Spleen (tissue), 7 donors: Measurements from ENCODE around the gene OSGIN1.
A peak's percentile ranks its signal among the peaks of the same experiment; 100 is the strongest.

ENCODE experiments used
- POLR2A ChIP-seq, 3 donors: fragments of 450-650 bp; IDR thresholded peaks; one replicate each; pipeline ENCODE4 v1.5.1; 2017; ENCODE audit warnings: antibody characterized with exemption in 3 of 3, mild to moderate bottlenecking in 1 of 3
- POLR2AphosphoS5 ChIP-seq, 3 donors: sonication (generic); formaldehyde crosslinking; IDR thresholded peaks; one replicate each; pipeline ENCODE4 v1.5.1; 2017; ENCODE audit warnings: antibody characterized with exemption in 3 of 3
- TF ChIP-seq, protein P1 (sequence below), 11 experiments: fragments of 200-600 bp in 7 of 11; fragments of 450-650 bp in 4 of 11; sonication (generic) in 4 of 11; IDR thresholded peaks in 8 of 11; conservative IDR thresholded peaks in 3 of 11; 1 replicate in 7 of 11; 2 replicates in 4 of 11; pipeline versions ENCODE4 v1.4.0 to v1.8.0; 2016 to 2021; ENCODE audit warnings: antibody characterized with exemption in 11 of 11, inconsistent platforms in 4 of 11, mild to moderate bottlenecking in 1 of 11
- donor health status: DM: no; HTN: no; CAD: no; lungs with moderate emphysema.
- donor health status: DM: no; HTN: no; CAD: no.
- donor health status: DM: no; HTN: no; CAD: no.

DNA sequence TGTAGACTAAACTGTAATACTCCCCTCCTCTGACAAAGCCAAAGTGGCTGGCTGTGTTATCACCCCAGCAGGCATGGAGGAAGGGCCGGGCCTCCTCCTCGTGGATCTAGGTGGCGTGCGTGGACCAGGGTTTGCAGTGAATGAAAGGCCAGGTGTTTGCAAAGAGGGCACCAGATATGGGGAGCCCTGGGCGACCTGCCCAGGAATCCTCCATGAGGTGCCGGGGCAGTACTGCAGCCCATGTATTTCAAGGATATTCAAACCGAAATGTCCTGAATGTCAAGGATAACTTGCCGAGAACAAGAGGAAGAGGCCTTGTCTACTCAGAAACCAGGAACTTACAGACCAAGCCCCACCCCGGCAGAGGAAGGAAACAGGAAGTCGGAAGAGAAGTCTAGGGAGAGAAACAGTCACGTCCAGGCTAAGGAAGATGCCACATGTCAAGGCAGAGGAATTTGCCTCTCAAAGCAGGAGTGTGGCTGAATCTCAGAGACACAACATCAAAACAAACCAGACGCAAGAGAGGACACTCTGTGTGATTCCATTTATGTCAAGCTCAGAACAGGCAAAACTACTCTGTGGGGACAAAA is 13.7 kb upstream of the OSGIN1 start:
- TF ChIP-seq, protein P1, sequence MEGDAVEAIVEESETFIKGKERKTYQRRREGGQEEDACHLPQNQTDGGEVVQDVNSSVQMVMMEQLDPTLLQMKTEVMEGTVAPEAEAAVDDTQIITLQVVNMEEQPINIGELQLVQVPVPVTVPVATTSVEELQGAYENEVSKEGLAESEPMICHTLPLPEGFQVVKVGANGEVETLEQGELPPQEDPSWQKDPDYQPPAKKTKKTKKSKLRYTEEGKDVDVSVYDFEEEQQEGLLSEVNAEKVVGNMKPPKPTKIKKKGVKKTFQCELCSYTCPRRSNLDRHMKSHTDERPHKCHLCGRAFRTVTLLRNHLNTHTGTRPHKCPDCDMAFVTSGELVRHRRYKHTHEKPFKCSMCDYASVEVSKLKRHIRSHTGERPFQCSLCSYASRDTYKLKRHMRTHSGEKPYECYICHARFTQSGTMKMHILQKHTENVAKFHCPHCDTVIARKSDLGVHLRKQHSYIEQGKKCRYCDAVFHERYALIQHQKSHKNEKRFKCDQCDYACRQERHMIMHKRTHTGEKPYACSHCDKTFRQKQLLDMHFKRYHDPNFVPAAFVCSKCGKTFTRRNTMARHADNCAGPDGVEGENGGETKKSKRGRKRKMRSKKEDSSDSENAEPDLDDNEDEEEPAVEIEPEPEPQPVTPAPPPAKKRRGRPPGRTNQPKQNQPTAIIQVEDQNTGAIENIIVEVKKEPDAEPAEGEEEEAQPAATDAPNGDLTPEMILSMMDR (IDR thresholded peaks at IDR 0.05 in 8 of 11, conservative IDR thresholded peaks at IDR 0.05 in 3 of 11): peak in 8 of 11 experiments; percentile 10 to 39 (median 34)
- peak; percentile 44 to 69 (median 62) for TF ChIP-seq POLR2AphosphoS5 (IDR thresholded peaks at IDR 0.05)
- no peak for TF ChIP-seq POLR2A (IDR thresholded peaks at IDR 0.05)
